Measurements from ENCODE around the gene RASGRP3.

The RASGRP3 gene

DNA sequence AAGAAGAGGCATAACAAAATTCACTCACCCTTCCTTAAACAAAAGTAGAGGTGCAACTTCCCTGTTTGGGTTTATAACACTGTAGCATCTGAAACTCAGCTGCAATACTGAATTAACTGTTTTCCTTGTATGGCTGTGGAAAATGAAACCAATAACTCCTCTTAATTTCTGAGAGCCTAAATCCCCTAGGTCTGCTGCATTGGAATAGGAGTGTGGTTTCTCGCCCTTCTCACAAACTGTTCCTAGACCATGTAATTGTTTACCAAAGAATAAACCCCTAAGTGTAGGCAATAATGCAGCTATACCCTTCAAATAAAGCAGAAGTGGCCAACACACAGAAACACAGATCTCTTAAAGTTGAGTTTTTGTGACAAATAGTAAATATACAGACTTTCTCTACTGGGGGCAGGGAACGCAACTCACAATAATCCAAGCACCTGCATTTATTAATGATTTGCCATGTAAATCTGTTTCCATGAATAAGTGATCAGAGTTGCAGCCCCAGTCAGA is 52.0 kb downstream of the RASGRP3 start:
- DNase-seq, result no peak

DNA sequence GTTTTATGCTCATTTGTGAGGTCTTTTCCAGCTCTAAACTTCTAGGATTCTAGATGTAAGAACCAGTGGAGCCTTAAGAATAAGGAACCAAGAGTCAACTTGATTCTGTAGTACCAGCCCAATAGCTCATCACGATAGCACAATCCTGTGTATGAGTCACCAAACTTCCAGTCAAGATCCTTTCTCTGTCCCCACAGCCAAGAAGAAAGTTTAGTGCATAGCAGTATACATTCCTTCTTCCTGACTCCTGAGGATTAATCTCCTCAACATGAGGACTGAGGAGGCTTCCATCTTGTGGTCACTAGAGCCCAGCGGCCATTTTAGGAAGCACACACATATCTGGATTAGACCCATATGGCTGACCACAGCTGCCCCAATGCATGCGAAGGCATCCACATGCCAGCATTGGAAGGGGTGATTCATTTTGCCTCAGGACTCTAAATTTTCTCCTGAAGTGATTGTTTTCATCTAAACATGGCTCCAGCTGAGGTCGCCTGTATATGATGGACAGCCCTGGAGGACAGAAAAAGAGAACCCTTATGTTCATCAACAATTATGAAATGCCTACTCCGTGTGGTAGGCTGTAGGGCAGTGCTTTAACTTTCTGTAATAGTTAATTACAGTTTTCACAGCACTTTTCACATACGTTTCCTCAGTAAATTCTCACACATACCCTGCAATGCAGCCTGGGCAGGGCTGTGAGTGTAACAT is 53.5 kb downstream of the RASGRP3 start:
- no peak for DNase-seq

DNA sequence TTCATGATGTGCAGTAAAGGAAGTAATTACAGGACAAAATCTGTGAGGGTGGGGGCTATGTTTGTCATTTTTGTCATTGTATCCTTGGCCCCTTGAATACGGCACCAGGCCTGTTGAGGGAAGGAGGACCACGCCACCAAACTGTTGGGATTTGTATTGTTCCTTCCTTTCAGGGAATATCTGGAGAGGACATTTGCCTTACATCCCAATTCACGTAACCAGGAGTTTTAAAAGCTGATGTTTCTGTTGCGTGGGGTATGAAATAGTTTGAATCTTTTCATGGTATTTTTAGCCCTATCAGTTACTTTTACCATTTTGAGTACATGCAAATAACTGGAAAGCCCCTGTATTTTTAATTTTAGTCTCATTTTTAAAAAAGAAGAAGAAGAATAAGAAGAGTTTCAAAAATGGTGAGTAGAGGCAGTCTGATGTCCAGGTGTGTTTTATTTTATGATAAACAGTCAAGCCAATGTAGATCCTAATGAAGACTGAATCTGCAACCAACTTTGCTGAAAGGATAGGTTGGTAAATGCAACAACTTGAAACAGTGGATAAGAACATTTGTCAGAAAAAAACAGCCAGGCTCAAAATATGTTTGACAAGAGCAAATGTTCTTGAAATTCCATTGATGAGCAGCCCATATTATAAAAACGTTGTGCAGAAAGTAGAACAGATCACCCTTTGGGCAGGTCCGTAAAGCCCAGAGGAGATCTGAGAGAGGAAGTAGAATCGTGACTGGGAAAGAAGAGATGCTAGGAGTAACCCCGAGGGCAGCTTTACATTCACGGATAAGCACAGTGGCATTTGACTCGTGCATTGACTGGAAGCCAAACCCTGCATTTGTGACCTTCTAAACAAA is 54.5 kb downstream of the RASGRP3 start:
- DNase-seq, result no peak

DNA sequence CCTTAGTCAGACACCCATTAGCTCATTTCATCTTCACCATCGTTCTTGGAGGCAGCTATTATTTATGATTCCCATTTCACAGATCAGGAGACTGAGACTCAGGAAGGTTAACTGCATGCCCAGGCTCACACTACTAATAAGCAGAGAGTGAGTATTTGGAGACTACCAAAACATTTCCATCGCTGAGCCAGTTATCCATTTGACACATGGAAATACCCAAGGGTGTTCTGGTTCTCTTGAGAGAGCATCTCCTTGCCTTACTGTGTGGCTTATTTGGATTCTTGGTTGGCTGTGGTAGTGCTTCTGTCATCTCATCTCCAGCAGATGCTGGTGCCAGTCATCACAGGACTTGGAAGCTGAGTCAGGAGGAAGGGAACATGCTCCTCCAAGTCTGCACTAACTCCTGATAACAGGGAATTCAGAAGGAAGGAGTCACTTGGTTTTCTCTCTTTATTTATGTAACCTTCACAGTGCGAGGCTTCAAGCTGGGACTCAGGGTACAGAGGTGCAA is 55.2 kb downstream of the RASGRP3 start:
- DNase-seq, result no peak

DNA sequence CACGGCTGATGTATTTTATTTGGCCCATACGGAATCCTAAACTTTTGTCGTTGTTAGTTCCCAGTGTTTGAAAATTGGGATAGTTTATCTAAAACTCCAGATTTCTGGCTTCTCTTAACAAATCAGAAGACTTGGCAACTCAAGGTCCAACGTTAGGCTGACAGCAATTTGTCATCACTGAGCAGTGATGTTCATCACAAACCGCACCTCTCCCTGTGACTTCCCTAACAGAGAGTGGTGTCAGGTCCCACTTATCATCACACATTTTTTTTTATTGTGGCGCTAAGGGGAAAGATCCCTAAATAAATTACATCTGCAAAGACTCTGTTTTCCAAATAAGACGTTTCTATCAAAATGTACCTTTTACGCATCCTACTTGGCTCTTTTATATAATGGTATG is 55.7 kb downstream of the RASGRP3 start:
- no peak for DNase-seq

DNA sequence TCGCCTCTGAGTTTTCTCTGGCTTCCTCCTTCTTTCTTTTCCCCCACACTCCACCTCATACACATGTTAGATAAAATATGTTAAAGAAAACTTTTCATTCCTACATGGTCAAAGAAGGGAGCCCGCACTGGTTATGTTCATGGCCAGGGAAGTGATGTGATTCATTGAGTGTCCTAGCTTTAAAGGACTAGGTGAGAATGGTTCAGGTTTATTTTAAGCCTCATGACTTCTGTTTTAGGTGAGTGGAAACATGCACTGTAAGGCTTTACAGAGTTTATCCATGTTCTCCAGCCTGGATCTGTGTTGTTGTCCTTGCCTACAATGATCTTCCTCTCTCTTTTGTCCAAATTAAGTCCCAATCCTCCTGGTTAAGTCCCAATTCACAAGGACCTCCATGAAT is 56.5 kb downstream of the RASGRP3 start:
- DNase-seq, result no peak

DNA sequence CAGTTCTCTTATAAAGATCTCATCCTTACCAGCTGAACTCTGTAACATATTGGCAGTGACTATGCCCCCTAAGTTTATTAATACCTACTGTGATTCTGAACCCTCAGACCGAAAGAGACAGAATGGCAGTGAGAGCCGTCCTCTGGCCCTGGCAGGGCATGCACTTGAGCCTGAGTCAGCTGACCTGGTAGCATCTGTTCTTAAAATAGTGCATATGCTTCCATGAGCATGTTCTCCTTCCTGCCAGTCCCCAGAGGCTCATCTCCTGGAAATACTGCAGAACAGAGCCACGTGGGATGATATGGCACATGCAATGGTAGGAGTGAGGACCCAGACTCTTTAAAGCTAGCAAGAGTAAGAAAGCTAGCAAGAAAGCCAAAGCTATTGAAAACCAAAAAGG is 59.0 kb downstream of the RASGRP3 start:
- no peak for DNase-seq

DNA sequence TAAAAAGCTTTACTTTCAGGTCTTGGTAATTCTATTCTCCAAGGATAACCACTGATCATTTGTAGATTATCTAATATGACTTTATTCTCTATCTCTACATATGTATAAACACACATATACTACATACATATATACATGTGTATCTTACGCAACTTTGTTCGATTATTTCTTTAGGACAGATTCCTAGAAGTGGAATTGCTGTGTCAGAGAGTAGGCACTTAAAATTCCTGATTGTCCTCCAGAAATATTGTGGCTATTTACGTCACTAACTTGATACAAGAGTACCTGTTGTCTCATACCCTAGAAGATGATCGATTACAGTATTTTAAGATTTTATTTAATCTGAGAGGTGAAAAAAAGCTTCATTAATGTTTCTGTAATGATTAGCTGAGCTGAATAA is 64.8 kb downstream of the RASGRP3 start:
- no peak for DNase-seq

DNA sequence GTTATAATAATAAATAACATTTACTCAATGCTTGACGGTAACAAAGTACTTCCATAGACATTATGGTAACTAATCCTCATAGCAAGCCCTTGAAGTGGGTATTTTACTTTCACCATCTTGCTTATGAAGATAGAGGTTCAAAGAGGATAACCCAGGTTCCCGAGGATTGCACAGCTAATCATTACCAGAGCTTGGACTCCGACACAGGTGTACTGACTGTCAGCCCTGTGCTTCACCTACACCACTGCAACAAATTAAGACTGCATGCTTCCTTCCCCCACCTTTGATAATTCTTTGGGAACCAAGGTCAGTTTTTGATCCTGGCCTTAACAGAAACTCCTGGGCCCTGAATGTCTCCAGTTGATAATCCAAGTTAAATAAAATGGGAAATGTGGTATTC is 73.8 kb downstream of the RASGRP3 start:
- DNase-seq, result no peak

DNA sequence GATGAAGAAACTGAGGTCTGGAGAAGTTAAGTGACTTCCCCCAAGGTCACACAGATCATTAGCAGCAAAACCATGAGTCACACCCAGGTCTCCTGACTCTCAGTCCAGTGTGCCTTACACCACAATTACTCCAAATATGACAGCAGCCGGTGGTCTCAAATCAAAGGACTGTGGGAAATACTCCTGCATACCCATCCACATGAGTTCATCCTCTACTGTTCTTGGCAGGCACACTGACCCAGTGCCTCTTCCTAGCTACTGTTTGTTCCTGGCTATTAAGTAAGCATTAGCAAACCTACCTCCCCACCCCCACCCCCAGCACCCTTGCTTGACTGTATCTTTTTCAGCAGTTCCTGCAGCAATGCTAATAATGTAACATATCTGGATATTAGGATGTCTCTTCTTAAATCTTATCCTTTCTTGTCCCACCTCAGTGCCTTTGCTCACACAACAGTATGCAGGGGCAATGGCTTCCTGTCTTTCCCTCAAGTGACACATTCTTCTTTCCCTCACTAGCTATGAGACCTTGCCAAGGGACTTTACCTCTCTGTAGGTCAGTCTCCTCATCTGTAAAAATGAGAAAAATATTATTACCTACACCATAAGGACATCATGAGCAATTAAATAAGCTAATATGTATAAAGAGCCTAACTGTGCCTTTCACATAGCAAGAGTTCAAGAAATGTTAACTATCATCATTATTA is 76.5 kb downstream of the RASGRP3 start:
- DNase-seq, result no peak

DNA sequence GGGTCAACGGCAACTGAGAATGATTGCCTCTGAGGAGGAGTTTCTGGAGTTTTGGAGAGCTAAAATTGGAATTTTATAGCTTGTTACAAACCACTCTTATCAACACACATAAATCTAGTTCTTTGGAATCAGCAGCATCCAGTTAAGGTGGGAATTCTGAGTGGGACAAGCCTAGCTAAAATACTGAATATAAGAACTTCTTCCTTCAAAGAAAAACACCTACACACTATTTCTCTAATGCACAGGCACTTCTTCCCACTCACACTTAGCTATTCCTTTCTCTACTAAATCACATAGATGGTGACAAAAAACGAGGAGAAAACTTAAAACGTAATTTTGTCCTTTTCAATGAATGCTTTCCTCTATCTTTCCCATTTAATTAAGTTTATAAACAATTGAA is 79.2 kb downstream of the RASGRP3 start:
- DNase-seq, result no peak

DNA sequence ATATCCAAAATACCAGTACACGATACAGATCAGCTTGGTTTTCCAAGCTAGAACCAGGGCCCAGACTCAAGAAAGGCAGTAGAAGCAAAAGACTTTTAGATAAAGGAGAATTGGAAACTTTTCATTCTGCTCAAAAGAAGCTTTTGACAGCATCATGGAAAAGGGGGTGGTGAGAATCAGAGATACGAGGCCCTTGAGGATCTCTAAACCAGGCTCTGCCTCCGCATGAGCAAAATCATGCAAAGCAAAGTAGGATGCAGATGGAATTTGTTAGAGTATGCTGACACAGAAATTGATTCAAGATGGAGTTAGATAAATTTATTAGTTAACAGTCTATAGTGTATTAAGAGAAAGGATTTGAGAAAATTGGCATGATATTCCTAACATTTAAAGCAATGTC is 82.9 kb downstream of the RASGRP3 start:
- no peak for DNase-seq

DNA sequence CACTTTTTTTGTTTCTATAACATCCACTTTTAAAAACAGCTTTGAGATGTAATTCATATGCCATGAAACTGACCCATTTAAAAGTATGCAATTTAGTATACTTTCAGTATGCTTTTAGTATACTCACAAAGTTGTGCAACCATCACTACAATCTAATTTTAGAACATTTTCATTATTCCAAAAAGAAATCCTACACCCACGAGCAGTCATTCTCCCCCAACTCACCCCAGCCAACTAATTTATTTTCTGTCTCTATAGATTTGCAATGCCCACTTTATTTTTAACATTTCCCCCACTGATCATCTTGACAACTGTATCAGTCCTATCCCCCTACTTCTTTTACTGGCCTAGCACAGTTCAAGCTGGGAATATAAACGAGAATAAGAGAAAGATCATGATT is 83.6 kb downstream of the RASGRP3 start:
- no peak for DNase-seq

DNA sequence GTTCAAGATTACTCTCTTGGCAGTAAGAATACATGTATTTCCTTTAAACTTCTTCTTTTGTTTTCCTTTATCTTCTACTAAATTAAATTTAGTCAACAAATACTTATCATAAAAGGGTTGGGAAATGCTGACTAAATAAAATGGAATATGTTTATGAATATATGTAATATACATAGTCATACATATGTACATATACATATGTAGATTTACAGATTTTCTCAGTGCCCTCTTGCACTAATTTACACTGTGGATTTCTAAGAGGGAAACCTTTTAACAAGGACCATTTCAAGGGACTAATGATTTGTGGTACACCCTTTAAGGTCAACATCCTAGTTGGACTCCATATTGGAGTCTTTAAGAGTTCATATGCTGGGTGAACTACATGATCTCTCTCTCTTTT is 85.4 kb downstream of the RASGRP3 start:
- DNase-seq, result no peak

DNA sequence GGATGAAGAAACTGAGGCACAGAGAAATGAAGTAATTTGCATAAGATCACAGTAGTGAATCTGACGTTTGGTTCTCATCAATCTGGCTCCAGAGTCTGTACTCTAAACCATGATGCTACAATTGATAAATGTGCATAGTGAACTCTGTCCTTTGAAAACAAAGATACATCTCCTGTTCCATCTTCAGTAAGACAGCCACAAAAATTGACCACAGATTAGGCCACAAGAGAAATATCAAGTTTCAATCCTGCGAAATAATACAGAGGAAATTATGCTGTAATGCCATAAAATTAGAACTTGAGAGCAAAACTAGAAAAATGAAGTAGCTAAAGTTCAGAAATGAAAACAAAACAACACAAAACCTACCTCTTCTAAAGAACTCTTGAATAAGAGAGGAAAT is 94.2 kb downstream of the RASGRP3 start:
- DNase-seq, result no peak

DNA sequence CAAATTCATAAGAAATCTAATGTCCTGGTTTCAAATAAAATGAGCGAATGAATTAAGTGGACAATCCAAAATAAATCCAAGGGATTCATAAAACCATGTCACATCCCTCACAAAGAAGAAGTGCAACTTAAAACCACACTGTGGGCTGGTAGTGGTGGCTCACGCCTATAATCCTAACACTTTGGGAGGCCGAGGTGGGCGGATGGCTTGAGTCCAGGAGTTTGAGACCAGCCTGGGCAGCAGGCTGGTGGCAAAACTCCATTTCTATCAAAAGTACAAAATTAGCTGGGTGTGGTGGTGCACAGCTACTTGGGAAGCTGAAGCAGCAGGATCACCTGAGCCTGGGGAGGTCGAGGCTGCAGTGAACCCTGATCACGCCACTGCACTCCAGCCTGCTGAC is 97.2 kb downstream of the RASGRP3 start:
- DNase-seq, result no peak

DNA sequence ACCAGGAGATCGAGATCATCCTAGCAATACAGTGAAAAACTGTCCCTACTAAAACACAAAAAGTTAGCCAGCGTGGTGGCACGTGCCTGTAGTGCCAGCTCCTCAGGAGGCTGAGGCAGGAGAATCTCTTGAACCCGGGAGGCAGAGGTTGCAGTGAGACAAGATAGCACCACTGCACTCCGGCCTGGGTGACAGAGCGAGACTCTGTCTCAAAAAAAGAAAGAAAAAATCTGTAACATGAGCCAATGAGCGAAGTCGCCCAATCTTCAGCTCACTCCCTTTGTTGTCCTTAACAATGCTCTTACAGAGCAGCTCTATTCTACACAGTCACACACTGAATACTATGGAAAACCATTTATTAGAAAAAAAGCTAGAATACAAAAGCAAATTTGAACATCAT is 100.6 kb downstream of the RASGRP3 start:
- DNase-seq, result no peak

DNA sequence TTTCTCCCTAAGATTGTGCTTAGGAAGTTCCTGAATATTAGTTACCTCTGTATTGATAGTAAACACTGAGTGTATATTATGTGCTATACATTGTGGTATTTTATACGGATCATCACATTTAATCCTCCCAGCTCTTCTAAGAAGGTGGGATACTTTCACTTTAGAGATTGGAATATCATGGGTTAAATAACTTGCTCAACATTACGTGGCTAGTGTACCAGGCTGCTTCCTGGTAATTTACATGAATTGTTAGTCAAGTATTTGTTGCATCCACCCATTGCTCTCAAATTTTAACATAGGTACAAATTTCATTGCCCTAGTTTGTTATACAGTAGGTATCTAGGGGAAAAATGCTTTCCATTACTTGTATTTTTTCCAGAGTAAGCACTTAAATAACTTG is 101.2 kb downstream of the RASGRP3 start:
- DNase-seq, result no peak

DNA sequence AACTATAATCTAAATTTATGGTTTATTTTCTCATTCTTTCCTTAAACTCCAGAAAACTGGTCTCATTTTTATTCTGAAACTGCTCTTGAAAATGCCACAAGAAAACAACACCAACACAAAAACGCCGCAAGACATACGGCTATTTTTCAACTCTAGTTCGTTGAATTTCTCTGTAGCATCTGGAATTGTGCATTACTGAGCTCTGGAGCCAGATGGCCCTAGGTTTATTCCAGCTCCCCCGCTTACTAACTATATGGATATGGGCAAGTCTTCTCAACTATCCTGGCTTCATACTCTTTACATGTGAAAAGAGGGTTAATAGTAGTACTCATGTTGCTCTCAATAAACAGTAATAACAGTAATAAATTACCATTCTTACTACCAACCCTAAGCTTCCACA is 102.8 kb downstream of the RASGRP3 start:
- no peak for DNase-seq

DNA sequence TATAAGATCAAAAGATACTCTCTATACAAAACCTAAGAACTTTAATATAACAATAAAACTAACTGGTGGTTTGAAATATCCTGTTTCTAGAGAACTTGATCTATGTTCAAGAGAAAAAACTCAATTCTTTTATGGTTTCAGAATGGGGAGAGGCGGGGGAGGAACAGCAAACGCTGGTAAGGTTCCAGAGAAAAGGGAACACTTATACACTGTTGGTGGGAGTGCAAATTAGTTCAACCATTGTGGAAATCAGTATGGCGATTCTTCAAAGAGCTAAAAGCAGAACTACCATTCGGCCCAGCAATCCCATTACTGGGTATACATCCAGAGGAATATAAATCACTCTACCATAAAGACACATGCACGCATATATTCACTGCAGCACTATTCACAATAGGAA is 105.4 kb downstream of the RASGRP3 start:
- DNase-seq, result no peak

DNA sequence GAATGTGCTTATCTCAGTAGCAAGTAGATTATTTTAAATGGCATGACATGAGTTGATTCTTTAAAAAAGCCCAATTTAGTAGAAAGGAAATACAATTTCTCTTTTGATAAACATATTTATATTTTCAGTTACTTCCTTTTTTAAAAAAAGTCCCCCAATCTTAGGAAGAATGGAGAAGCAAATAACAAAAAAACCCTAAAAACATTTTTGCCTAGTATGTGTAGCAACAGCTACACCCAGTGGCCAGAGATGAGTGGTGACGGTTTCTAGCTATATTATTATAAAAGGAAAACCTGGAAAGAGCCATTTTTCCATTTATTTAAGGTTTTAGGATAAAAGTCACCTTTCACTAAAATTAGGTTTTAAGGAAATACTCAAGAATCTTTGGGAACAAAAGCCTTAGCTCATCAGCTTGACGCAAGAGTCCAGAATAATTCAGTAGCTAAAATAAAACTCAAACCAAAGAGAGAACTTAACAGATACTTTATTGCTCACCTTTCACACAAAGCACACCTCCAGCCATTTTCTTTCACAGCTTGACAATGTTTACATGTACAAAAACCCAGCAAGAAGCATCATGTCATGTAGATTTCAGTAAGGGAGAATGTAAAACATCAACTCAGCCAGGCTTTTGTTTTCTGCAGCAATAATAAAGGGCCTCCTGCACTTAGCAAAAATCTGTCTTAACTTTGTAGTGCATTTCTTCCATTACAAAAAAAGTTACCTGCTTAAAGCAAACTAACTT is 106.9 kb downstream of the RASGRP3 start:
- DNase-seq, result peak; percentile 35

DNA sequence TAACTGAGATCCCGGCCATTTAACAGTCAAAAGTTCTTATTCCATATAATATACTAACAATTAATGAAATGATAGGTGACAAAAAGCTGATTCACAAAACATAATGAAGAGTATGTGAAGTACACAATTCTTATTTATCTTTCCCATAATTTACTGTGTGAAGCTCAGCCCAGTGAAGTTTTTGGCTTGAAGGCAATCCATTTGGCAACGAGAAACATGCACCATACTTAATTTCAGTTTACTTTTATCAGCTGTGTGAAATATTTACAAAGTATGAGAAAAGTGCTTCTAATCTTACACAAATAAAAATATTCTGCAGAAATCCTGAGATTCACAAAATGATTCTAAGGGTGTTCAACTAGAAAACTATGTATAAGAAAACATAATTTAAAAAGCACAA is 110.3 kb downstream of the RASGRP3 start:
- no peak for DNase-seq

DNA sequence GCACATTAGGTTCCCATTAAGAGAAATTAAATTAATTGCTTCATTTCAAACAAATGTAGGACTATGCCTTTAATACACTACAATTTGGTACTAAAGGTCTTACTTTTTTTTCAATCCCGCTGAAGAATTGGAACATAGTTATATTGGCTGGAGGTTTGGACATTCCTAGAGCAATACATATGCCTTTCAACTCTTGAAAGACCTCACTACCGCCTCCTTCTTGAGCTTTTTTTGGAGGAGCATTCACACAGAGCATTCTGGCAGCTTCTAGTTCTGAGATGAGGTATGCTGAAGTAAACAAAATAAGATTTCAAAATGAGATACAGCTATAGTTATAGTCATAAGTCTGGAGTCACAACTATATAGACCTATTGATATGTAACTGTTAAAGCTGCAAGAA is 111.8 kb downstream of the RASGRP3 start:
- DNase-seq, result no peak

Data from RPMI8226 (cell line).